SKM-1 treated with dmso at 0.1 percent for 144 hours (cell line): ENCODE results near the gene TMEM184B.
A peak's percentile ranks its signal among the peaks of the same experiment; 100 is the strongest.

Experiments used
- DNase-seq: peaks from one replicate; lab custom pipeline; 2025; ENCODE audit not compliant: unreplicated experiment; lab: John Stamatoyannopoulos, UW

Gene TMEM184B

DNA sequence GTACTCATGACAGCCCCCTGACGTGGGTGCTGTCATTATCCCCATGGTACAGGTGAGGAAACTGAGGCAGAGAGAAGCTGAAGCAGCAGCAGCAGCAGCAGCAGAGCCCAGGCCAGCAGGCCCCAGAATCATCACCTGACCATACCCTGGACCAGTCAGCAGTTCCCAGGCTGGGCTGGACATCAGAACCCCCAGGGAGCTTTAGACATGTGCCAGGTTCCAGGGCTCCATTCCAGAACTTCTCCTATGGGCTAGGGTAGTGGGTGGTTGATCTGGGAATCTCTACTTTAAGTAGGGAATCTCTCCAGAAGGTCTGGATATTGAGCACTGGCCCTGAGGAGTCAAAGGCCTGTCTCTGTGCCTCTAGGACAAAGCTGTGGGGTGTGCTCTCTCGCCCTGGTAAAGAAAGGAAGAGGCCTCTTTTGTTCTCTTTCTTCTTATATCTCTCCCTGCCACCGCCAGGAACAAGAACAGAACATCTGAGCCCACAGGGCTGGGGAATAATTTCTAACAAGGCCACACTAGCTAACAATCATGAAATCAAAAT, 44.4 kb downstream of the TMEM184B start:
- DNase-seq = no peak

GRCh38 chr22:38226853-38227649, 45.8 kb downstream of the TMEM184B start:
- DNase-seq = no peak

DNA sequence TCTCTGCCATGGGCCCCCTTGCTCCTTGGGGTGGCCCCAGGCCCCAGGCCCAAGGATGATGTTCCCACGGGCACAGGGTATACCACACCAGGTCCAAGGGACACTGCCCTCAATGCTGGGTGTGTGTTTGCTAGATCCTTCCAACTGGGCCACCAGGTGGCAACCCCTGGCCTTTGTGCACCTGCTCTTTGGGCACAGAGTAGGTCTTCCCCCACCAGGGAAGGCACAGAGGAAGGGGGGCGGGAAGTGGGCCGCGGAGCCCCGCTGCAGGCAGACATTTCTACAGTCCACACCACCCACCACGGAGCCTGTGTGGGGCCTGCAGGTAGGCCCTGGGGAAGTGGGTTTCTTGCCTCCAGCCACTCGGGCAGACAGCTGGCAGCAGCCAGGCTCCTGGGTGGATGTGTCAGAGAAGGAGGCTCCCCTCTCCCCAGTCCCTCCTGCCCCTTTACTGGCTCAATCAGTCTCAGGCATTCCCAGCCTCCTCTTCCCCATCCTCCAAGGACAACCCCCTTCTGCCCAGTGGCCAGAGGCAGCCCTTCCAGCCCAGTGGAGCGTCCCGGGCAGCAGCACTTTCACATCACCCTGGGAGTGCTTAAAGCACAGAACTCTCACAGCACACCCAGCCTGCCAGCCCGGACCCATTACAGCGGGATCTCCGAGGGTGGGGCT, 49.4 kb downstream of the TMEM184B start:
- DNase-seq = no peak

DNA sequence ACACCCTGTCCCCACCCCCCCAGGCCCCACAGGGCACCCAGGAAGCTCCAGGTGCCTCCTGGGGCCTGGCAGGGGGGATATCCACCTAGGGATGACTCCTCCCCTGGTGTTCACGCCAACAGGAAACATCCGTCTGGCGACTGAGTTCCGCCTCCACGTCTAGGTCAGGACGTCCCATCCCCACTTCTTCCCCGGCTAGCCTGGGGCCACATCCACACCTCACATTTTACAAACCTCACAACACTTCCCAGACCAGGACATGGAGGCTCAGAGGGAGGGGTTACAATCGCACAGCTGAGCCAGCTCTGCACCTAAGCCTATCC, 50.1 kb downstream of the TMEM184B start:
- DNase-seq = no peak

DNA sequence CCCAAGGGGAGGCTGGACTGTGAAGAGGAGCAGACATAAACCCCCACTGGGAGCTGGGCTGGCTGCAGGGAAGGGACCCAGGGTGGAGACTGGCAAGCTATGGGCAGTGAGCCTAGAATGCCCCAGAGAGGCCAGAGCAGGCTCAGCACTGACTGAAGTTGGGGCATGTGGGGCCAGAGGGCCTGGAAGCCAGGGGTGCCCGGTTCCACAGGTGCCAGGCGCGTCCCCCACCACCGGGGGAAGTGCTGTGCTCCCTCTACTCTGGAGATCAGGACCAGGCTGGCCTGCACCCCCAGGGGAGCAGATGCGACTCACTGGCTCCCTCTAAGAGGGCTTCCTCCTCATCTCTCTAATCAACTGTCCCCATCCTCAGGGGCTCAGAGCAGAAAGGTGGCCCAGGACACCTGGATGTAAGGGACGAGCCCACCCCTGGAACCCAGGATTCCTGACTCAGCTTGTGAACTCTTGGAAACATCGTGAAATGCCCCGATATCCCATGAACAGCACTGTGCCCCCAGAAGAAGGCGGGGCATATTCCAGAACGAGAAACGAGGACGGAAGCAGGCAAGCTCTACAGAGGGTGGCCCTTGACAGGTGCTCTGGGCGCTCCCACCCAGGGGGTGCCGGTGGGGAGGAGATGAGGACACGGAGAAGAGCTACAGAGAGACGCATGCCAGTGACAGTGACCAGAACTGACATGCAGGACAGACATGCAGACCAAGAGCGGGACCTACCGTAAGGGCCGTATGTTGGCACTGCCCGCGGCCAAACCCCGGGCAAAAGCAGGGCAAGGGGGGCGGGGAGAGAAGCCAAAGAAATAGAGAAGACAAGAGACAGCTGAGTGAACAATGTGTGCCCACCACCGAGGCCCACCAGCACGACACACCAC, 50.7 kb downstream of the TMEM184B start:
- DNase-seq = no peak

DNA sequence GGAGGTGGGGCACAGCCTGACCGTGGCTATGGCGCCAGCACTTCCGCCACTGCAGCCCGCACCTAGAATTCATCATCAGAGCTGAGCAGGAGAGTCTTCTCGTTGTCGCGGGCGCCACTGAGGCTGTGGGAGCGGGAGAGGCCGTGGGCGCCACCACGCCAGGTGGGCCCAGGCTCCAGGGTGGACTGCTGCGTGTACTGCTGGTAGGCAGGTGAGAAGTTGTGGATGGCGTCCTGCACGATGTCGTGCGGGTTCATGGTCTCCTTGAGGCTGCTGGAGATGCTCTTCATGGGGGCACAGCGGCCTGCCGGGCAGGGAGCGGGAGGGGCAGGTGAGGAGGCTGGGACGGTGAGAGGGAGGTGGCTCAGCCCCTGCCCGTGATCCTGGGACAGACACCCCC, 51.4 kb downstream of the TMEM184B start:
- DNase-seq = no peak

- no peak for DNase-seq
Measured at GRCh38 chr22:38220653-38221386, 52.0 kb downstream of the TMEM184B start.

DNA sequence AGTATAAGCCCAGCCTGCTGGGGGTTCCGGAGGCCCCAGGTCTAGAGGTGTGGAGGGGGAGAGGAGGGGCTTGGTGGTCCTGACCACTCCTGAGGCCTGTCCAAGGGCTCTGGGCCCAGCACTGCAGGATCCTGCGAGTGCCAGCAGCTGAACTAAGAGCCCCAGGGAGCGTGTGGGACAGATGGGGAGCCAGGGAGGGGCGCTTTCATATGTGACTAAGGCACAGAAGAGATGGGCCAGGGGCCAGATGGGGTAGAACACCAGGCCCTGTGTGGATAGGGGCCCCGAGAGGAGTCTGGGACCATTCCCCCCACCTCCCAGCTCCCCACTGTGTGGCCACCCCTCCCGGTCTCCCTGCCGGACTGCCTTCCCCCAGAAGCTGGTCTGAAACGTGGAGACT, 52.6 kb downstream of the TMEM184B start:
- no peak for DNase-seq

GRCh38 chr22:38219632-38220031, 53.2 kb downstream of the TMEM184B start:
- no peak for DNase-seq

GRCh38 chr22:38218661-38219622, 53.9 kb downstream of the TMEM184B start:
- DNase-seq = no peak

DNA sequence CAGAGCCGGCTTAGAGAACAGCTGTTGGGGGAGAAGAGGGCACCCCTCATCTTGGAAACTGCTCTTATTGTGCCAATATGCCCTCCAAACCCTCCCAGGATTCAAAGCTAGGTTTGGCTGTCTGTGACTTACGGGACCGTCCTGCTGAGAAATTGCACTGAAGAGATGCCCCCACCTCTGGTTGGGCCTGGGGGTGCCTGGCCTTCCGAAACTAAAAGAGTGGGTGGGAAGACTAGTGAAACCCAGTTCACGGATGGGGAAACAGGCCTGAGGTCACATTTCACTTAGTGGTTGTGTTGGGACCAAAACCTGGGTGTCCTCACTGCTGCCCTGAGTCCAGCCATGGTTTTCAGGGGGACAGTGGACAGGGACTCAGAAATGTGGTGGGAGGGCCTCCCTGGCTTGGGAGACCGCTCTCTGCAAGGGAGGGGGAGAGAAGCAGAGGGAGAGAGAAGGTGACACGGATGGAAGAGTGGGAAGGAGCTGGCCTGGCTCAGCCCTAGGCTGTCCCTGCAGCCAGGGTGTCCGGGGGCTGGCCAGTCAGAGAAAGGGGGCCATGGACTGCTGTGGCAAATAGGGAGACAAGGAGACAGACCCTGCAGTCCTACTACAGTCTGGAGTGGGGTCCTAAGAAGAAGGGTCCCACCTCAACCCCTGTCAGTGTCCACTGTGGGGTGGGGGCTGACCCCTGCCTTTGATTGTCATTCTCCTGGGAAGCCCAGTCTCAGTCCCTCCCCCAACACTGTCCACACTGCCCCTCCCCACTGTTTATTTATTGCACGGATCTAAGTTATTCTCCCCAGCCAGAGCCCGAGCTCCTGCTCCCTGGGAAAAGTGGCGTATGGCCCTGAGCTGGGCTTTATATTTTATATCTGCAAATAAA, 57.4 kb downstream of the TMEM184B start:
- no peak for DNase-seq

GRCh38 chr22:38214302-38215056, 58.3 kb downstream of the TMEM184B start:
- no peak for DNase-seq

- no peak for DNase-seq
Measured at GRCh38 chr22:38213990-38214301, 58.9 kb downstream of the TMEM184B start.

GRCh38 chr22:38213319-38213989, 59.4 kb downstream of the TMEM184B start:
- peak; percentile 58 for DNase-seq

- DNase-seq = no peak
Measured at GRCh38 chr22:38212442-38212841, 60.4 kb downstream of the TMEM184B start.

DNA sequence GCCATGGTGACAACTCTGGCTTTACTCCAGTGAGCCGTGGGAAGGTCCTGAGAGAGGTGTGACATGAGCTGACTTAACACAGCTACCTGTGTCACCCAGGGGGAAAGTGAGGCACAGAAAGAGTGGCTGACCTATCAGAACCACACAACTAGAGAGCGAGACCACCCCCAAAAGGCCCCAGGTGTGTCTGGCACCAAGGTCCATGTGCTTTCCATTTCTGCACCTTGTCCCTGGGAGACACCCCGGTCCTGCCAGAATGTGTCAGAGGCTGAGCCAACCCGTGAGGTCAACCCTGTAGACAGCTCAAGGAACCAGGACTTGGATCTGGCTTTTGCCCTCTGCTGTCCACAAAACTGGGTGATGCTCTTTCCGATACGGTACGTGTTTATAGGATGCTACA, 61.3 kb downstream of the TMEM184B start:
- no peak for DNase-seq

DNA sequence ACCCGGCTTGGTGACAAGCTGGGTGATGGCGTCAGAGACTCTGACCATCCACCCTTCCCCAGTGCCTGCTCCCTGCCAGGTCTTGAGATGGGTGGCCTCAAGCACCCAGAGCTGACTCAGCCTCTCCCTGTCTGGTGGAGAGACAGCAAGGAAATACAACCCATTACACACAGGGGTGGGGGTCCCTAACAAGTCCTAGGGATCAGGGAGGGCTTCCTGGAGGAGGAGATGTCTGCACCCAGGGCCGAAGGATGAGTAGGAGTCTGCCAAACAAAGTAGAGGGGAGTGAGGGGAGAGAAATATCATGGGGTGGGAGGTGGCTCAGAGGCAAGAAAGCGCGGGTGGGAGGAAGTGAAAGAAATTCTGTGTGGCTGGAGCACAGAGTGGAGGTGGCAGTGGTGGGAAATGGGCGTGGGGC, 64.2 kb downstream of the TMEM184B start:
- no peak for DNase-seq
